Naive thymus-derived CD4-positive, alpha-beta T cell (primary cell): ENCODE results near the gene FMNL2. TPM values are rescaled to one million over a fixed set of nuclear protein-coding genes. Genes with fewer than 3 reads are reported as not detected.

Source experiments
- ATAC-seq: fragments of 150-1000 bp; cut with Tn5 transposase; 2 replicates; pipeline ENCODE4 v1.10.0; 2021; ENCODE audit warnings: mild to moderate bottlenecking, moderate library complexity
- CTCF ChIA-PET: fragments of 350-600 bp; sonication (Branson Sonifier 250); formaldehyde crosslinking; loops from one replicate; lab custom pipeline; 2021; ENCODE audit warnings: antibody characterized with exemption; lab: Charles Lee
- POLR2A ChIA-PET: fragments of 350-600 bp; sonication (Branson Sonifier 250); formaldehyde crosslinking; loops from one replicate; lab custom pipeline; 2021; ENCODE audit warnings: antibody characterized with exemption, inconsistent platforms; lab: Charles Lee
- DNase-seq, 9 donors: peaks; one replicate each; pipeline versions ENCODE4 v3.0.0 to v3.0.0-alpha.2; 2020 to 2022; ENCODE audit warnings: mixed read lengths in 1 of 9
- H3K27ac ChIP-seq: one replicate; pipeline ENCODE4 v1.7.0; 2013; ENCODE audit warnings: mild to moderate bottlenecking, low read depth, low read length, moderate library complexity
- H3K27me3 ChIP-seq, 2 donors: one replicate each; pipeline ENCODE4 v1.7.0; 2013; ENCODE audit warnings: low read length in 2 of 2, mild to moderate bottlenecking in 2 of 2, moderate library complexity in 2 of 2; ENCODE audit not compliant: control insufficient read depth in 2 of 2, insufficient read depth in 2 of 2
- H3K36me3 ChIP-seq, 3 experiments: 1 replicate in 2 of 3; 2 replicates in 1 of 3; pipeline ENCODE4 v1.7.0; 2013; ENCODE audit warnings: low read length in 3 of 3, mild to moderate bottlenecking in 3 of 3, moderate library complexity in 1 of 3; ENCODE audit not compliant: insufficient read depth in 3 of 3, control insufficient read depth in 2 of 3
- H3K4me1 ChIP-seq, 2 donors: one replicate each; pipeline ENCODE4 v1.7.0; 2013; ENCODE audit warnings: low read length in 2 of 2, mild to moderate bottlenecking in 2 of 2, moderate library complexity in 1 of 2; ENCODE audit not compliant: control insufficient read depth in 2 of 2, insufficient read depth in 2 of 2
- H3K4me3 ChIP-seq: 2 replicates; pipeline ENCODE4 v1.7.0; 2013; ENCODE audit warnings: mild to moderate bottlenecking, low read length
- H3K9me3 ChIP-seq, 3 experiments: 1 replicate in 2 of 3; 2 replicates in 1 of 3; pipeline ENCODE4 v1.7.0; 2013; ENCODE audit warnings: low read length in 3 of 3; ENCODE audit not compliant: control insufficient read depth in 2 of 3
- H3K27ac Mint-ChIP-seq, 9 donors: one replicate each; pipeline ENCODE4 v1.8.0; 2020 to 2022; ENCODE audit warnings: mixed read lengths in 9 of 9, mild to moderate bottlenecking in 8 of 9, moderate library complexity in 5 of 9, inconsistent platforms in 2 of 9
- H3K27me3 Mint-ChIP-seq, 5 donors: one replicate each; pipeline ENCODE4 v1.8.0; 2021 to 2022; ENCODE audit warnings: mixed read lengths in 5 of 5, mild to moderate bottlenecking in 1 of 5
- H3K36me3 Mint-ChIP-seq, 5 donors: one replicate each; pipeline ENCODE4 v1.8.0; 2020 to 2022; ENCODE audit warnings: mixed read lengths in 5 of 5, mild to moderate bottlenecking in 3 of 5, inconsistent platforms in 1 of 5
- H3K4me1 Mint-ChIP-seq, 7 donors: one replicate each; pipeline ENCODE4 v1.8.0; 2020 to 2022; ENCODE audit warnings: mixed read lengths in 7 of 7, mild to moderate bottlenecking in 3 of 7, inconsistent platforms in 1 of 7
- H3K4me3 Mint-ChIP-seq, 10 donors: one replicate each; pipeline ENCODE4 v1.8.0; 2020 to 2022; ENCODE audit warnings: mild to moderate bottlenecking in 10 of 10, mixed read lengths in 10 of 10, moderate library complexity in 6 of 10, inconsistent platforms in 2 of 10
- H3K9me3 Mint-ChIP-seq, 11 donors: one replicate each; pipeline ENCODE4 v1.8.0; 2020 to 2022; ENCODE audit warnings: mixed read lengths in 11 of 11, mild to moderate bottlenecking in 4 of 11, inconsistent platforms in 1 of 11, moderate library complexity in 1 of 11
- intact Hi-C, 2 donors: fragments of 100-400 bp; cut with micrococcal nuclease; formaldehyde crosslinking; loops; one replicate each; pipeline ENCODE4 v1.15.1; 2023
- polyA plus RNA-seq, 2 donors: library from polyadenylated mRNA; unstranded; fragments of 300-500 nt; fragmentation: Illumina TruSeq; gene quantifications; one replicate each; pipeline ENCODE4 v1.2.3, GENCODE V29; 2021
- total RNA-seq, 6 experiments: library from RNA in 5 of 6; stranded (reverse) in 5 of 6; gene quantifications; 1 replicate in 5 of 6; 2 replicates in 1 of 6; pipeline ENCODE4 v1.2.3 and lab custom pipeline; 2021 to 2026

The FMNL2 gene
- total and polyA plus RNA-seq, 7 experiments from 2014 or later = 0.16 to 2.7 (median 1.2) TPM

DNA sequence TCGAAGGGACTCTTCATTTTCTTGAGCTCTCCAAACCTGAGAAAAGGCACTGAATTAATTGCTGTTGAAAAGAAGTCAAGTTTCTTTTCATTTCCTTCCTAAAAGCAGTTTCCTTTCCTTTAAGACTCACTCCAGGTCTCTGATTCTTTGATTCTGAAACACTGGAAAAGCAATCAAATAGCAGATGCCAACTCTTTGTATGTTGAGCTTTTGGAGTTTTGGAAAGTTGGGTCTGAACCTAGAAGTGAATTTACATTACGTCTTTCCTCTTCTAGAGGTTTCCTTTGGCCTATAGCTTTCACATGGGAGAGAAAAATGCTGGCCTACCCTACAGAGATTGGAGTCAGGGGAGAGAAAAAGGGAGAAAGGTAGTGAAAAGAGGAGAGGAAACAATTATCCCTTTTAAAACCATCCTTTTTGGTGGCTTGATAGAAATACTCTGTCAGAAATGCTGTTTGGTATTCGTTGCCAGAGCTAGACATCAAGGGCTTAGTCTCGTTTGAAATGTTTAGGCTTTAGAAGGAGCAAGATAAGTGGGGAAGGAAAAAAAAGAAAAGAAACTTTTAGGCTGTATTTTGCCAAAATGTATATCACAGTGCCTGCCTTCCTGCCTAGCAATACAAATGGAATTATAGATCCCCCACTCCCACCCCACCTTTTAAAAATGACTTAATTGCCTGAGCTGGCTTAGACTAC is 194.6 kb downstream of the FMNL2 start:
- DNase-seq (no peak), ATAC-seq (no peak)
- H3K4me1 ChIP-seq = no peaks in the 10 kb centered on the region
- Mint-ChIP-seq H3K4me3 (no peak overlapping the region), H3K9me3 (peaks cover 0 to 2% (median 0%) of the 10 kb centered on the region in 11 donors), H3K36me3 (no peaks in the 10 kb centered on the region), H3K4me1 (peaks cover 0 to 4% (median 0%) of the 10 kb centered on the region in 7 donors), H3K27me3 (peaks cover under 1 to 16% (median 6%) of the 10 kb centered on the region in 5 donors), H3K27ac (no peak overlapping the region)
- peaks cover 0 to 5% of the 10 kb centered on the region in 2 donors for H3K27me3 ChIP-seq
- H3K36me3 ChIP-seq = no peaks in the 10 kb centered on the region
- POLR2A ChIA-PET = no interaction called here
- no peaks in the 10 kb centered on the region for H3K9me3 ChIP-seq
- H3K27ac ChIP-seq = no peak overlapping the region
- no peak overlapping the region for H3K4me3 ChIP-seq
- intact Hi-C loops = no loop called here
- CTCF ChIA-PET = no interaction called here

DNA sequence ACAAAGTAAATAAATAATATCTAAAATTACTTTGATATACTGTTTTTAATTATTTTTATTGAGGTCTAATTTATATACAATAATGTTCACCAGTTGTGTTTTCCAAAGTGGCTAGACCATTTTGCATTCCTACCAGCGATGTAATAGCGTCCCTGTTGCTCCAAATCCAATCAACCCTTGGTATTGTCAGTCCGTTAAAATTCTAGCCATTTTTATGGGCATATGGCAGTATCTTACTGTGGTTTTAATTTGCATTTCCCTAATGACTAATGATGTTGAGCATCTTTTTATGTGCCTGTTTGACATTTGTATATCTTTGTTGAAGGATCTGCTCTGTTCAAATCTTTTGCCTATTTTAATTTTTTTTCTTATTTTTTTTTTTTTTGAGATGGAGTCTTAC is 197.3 kb downstream of the FMNL2 start:
- ATAC-seq (no peak), DNase-seq (no peak)
- intact Hi-C loops = no loop called here
- no peak overlapping the region for H3K4me3 Mint-ChIP-seq
- H3K4me1 Mint-ChIP-seq = no peaks in the 10 kb centered on the region
- H3K4me3 ChIP-seq = no peak overlapping the region
- peaks cover 0 to 3% (median 0%) of the 10 kb centered on the region in 11 donors for H3K9me3 Mint-ChIP-seq
- CTCF ChIA-PET = no interaction called here
- no peak overlapping the region for H3K27ac Mint-ChIP-seq
- H3K27me3 Mint-ChIP-seq = peaks cover 16 to 26% (median 25%) of the 10 kb centered on the region in 5 donors
- no peaks in the 10 kb centered on the region for H3K36me3 Mint-ChIP-seq
- H3K9me3 ChIP-seq = no peaks in the 10 kb centered on the region
- POLR2A ChIA-PET = no interaction called here
- no peak overlapping the region for H3K27ac ChIP-seq
- H3K4me1 ChIP-seq = no peaks in the 10 kb centered on the region
- no peaks in the 10 kb centered on the region for H3K36me3 ChIP-seq
- peaks cover 0 to 5% of the 10 kb centered on the region in 2 donors for H3K27me3 ChIP-seq

DNA sequence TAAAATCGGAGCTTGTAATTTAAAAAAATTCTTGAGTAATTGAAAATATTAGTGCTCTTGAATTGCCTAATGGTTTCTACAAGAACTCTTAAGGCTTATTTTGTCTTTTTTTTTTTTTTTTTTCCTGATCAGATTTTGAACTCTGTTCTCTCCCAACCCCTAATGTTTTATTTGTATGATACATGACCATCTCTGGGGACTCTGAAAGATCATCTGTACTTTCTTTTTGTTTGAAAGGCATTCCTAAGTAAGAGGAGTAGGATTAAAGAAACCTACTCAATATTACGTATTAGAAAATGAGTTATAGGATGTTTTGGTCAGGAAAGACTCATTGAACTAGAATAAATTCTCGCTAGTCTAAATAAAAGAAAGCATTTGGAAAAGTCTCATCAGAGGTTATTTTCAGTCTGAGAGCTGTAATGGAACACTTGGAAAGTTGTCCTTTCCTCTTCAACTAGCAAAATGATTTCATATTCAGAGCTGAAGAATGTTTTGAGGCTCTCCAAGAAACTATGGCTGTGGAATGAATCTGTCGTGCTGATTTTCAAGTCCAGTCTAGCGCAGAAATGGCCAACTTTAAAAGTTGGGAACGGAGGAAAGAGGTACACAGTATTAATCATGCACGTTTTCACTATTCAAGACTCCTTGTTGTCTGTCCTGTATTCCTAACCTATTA is 199.6 kb downstream of the FMNL2 start:
- no peak overlapping the region for H3K4me3 Mint-ChIP-seq
- Histone ChIP-seq H3K27me3 (peaks cover 0 to 5% of the 10 kb centered on the region in 2 donors), H3K27ac (no peak overlapping the region), H3K9me3 (no peaks in the 10 kb centered on the region), H3K36me3 (no peaks in the 10 kb centered on the region), H3K4me1 (no peaks in the 10 kb centered on the region), H3K4me3 (no peak overlapping the region)
- DNase-seq = no peak
- no peaks in the 10 kb centered on the region for H3K36me3 Mint-ChIP-seq
- POLR2A ChIA-PET = no interaction called here
- CTCF ChIA-PET = no interaction called here
- intact Hi-C loops = no loop called here
- H3K4me1 Mint-ChIP-seq = no peaks in the 10 kb centered on the region
- peaks cover 23 to 40% (median 30%) of the 10 kb centered on the region in 5 donors for H3K27me3 Mint-ChIP-seq
- peaks cover 0 to 3% (median 0%) of the 10 kb centered on the region in 11 donors for H3K9me3 Mint-ChIP-seq
- ATAC-seq = no peak
- H3K27ac Mint-ChIP-seq = no peak overlapping the region

DNA sequence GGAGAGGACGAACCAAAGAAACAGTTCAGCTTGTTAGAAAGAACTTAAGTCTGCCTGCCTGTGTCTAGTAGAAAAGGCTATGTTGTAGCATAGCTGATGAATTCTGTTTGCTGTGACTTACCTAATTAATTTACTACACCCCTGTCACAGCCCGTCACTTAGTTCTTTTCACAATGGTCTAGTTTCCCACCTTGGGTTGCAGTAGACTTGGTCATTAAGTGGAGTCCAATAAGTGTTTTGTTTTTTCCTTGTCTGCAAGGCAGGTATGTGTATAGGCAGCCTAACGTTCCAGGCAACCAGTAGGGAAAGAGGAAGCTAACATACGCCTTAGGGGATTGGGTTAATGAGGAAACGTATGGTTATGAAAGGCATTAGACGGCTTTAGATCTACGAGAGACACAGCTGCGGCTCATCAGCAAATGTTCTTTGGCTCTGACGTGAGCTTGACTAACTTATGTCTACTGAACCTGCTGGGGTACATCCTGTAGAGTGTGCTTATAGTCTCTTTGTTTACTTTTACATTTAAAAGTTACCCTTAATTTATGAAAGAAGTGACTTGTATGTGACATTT is 202.2 kb downstream of the FMNL2 start:
- no peak overlapping the region for H3K27ac Mint-ChIP-seq
- H3K36me3 Mint-ChIP-seq = no peaks in the 10 kb centered on the region
- Histone ChIP-seq H3K4me1 (no peaks in the 10 kb centered on the region), H3K4me3 (no peak overlapping the region), H3K27me3 (peaks cover 0 to 5% of the 10 kb centered on the region in 2 donors), H3K9me3 (no peaks in the 10 kb centered on the region), H3K27ac (no peak overlapping the region), H3K36me3 (no peaks in the 10 kb centered on the region)
- CTCF ChIA-PET = no interaction called here
- ATAC-seq (peak; percentile 44), DNase-seq (no peak)
- no peak overlapping the region for H3K4me3 Mint-ChIP-seq
- H3K27me3 Mint-ChIP-seq = peaks cover 23 to 44% (median 28%) of the 10 kb centered on the region in 5 donors
- peaks cover 0 to 1% (median 0%) of the 10 kb centered on the region in 11 donors for H3K9me3 Mint-ChIP-seq
- POLR2A ChIA-PET = no interaction called here
- no peaks in the 10 kb centered on the region for H3K4me1 Mint-ChIP-seq
- intact Hi-C loops = no loop called here

DNA sequence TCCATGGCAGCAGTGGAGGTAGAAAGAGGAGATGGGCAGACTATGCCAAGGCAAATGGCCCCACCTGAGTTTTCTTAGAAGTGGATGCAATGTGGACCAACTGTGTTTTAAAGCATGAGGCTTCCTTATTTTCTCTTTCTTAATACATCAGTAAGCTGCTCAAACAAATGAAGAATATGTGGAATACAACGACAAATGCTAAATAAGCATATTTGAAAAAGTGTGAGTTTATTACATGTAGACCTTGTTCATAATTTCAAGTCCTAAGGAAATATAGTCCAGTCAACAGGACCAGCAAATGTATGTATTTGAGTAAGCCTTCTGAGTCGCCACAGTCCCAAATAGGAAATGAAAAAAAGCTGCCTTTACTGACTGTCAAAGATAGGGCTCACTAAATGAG is 204.4 kb downstream of the FMNL2 start:
- H3K4me3 ChIP-seq = no peak overlapping the region
- H3K9me3 ChIP-seq = no peaks in the 10 kb centered on the region
- H3K4me1 ChIP-seq = no peaks in the 10 kb centered on the region
- intact Hi-C loops = no loop called here
- Mint-ChIP-seq H3K4me3 (no peak overlapping the region), H3K27me3 (peaks cover 23 to 35% (median 26%) of the 10 kb centered on the region in 5 donors), H3K4me1 (no peaks in the 10 kb centered on the region), H3K27ac (no peak overlapping the region), H3K9me3 (peaks cover 0 to 1% (median 0%) of the 10 kb centered on the region in 11 donors), H3K36me3 (no peaks in the 10 kb centered on the region)
- H3K36me3 ChIP-seq = no peaks in the 10 kb centered on the region
- H3K27me3 ChIP-seq = peaks cover 0 to 2% of the 10 kb centered on the region in 2 donors
- ChIA-PET POLR2A (no interaction called here), CTCF (no interaction called here)
- no peak for DNase-seq
- H3K27ac ChIP-seq = no peak overlapping the region
- ATAC-seq = no peak

DNA sequence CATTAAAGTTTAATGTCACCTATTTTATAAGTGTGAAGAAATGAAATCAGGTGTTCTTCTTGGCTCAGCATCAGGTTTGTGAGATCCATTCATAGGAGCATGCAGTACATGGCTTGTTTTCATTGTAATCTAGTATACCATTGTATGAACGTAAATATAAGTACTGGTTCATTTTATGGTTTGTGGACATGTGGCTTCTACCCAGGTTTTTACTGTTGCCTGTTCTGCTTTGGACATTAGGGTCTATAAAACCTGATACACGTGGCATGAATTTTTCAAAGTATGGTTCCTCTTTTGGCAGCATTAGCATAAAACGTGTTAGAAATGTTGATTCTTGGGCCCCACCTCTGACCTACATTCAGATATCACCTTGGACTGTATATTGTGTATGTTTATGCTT is 206.7 kb downstream of the FMNL2 start:
- ChIA-PET POLR2A (no interaction called here), CTCF (no interaction called here)
- Mint-ChIP-seq H3K9me3 (no peaks in the 10 kb centered on the region), H3K27ac (no peak overlapping the region), H3K4me1 (no peaks in the 10 kb centered on the region), H3K36me3 (no peaks in the 10 kb centered on the region), H3K4me3 (no peak overlapping the region), H3K27me3 (peaks cover 11 to 23% (median 12%) of the 10 kb centered on the region in 5 donors)
- Histone ChIP-seq H3K4me3 (no peak overlapping the region), H3K27me3 (no peaks in the 10 kb centered on the region), H3K27ac (no peak overlapping the region), H3K4me1 (no peaks in the 10 kb centered on the region), H3K36me3 (no peaks in the 10 kb centered on the region), H3K9me3 (no peaks in the 10 kb centered on the region)
- intact Hi-C loops = no loop called here
- DNase-seq (no peak), ATAC-seq (no peak)
